Spleen (tissue), 11 donors: ENCODE results near the gene NOP9. TPM values are rescaled to one million over a fixed set of nuclear protein-coding genes. Genes with fewer than 3 reads are reported as not detected.

Source experiments
- DNase-seq: peaks from one replicate; pipeline ENCODE4 v3.0.0-alpha.2; 2020
- H3K27ac ChIP-seq, 8 donors: fragments of 200-600 bp; sonication (generic) in 7 of 8; 1 replicate in 4 of 8; 2 replicates in 4 of 8; pipeline versions ENCODE4 v1.5.0 to v1.8.0; 2016 to 2021; ENCODE audit warnings: inconsistent platforms in 4 of 8, mild to moderate bottlenecking in 4 of 8, moderate library complexity in 1 of 8
- H3K27me3 ChIP-seq, 7 donors: fragments of 200-600 bp; sonication (generic) in 6 of 7; replicated peaks in 1 of 7; 1 replicate in 4 of 7; 2 replicates in 3 of 7; pipeline versions ENCODE4 v1.5.0 to v1.8.0; 2016 to 2021; ENCODE audit warnings: inconsistent platforms in 3 of 7, mild to moderate bottlenecking in 1 of 7
- H3K36me3 ChIP-seq, 6 donors: fragments of 200-600 bp; sonication (generic) in 5 of 6; 1 replicate in 4 of 6; 2 replicates in 2 of 6; pipeline versions ENCODE4 v1.5.0 to v1.8.0; 2016 to 2021; ENCODE audit warnings: inconsistent platforms in 2 of 6
- H3K4me1 ChIP-seq, 6 donors: fragments of 200-600 bp; sonication (generic) in 5 of 6; 1 replicate in 3 of 6; 2 replicates in 3 of 6; pipeline versions ENCODE4 v1.5.0 to v1.8.0; 2016 to 2021; ENCODE audit warnings: inconsistent platforms in 3 of 6
- H3K4me3 ChIP-seq, 8 donors: fragments of 200-600 bp; sonication (generic) in 7 of 8; 1 replicate in 4 of 8; 2 replicates in 4 of 8; pipeline versions ENCODE4 v1.5.0 to v1.8.0; 2016 to 2021; ENCODE audit warnings: inconsistent platforms in 4 of 8, mild to moderate bottlenecking in 4 of 8, moderate library complexity in 2 of 8
- H3K9me3 ChIP-seq, 8 donors: fragments of 200-600 bp; sonication (generic) in 7 of 8; 1 replicate in 4 of 8; 2 replicates in 4 of 8; pipeline versions ENCODE4 v1.5.0 to v1.8.0; 2016 to 2021; ENCODE audit warnings: inconsistent platforms in 4 of 8
- CTCF ChIP-seq, 11 experiments: fragments of 200-600 bp in 7 of 11; fragments of 450-650 bp in 4 of 11; sonication (generic) in 4 of 11; IDR thresholded peaks in 8 of 11; conservative IDR thresholded peaks in 3 of 11; 1 replicate in 7 of 11; 2 replicates in 4 of 11; pipeline versions ENCODE4 v1.4.0 to v1.8.0; 2016 to 2021; ENCODE audit warnings: antibody characterized with exemption in 11 of 11, inconsistent platforms in 4 of 11, mild to moderate bottlenecking in 1 of 11
- POLR2A ChIP-seq, 3 donors: fragments of 450-650 bp; IDR thresholded peaks; one replicate each; pipeline ENCODE4 v1.5.1; 2017; ENCODE audit warnings: antibody characterized with exemption in 3 of 3, mild to moderate bottlenecking in 1 of 3
- POLR2AphosphoS5 ChIP-seq, 3 donors: sonication (generic); formaldehyde crosslinking; IDR thresholded peaks; one replicate each; pipeline ENCODE4 v1.5.1; 2017; ENCODE audit warnings: antibody characterized with exemption in 3 of 3
- WGBS, 5 donors: extraction: QIAGEN DNeasy Blood & Tissue Kit in 3 of 5; methylation state at CpG; one replicate each; pipeline versions ENCODE4 v1.1.5 to v1.1.7; 2013 to 2018; 5-methylcytosine and 5-hydroxymethylcytosine counted together
- intact Hi-C: fragments of 100-400 bp; cut with DNase I; formaldehyde crosslinking; loops from one replicate; pipeline ENCODE4 v1.15.0; 2023; ENCODE audit warnings: low total_unique reads
- polyA plus RNA-seq, 3 donors: library from polyadenylated mRNA; stranded (reverse); fragments of 200-250 nt; gene quantifications; one replicate each; pipeline ENCODE4 v1.2.1, GENCODE V29; 2013
- total RNA-seq, 7 donors: library from RNA; depleted of rRNA in 3 of 7; stranded (reverse); fragments of >200 nt in 3 of 7; fragmentation: NEBNext Ultra II Directional in 4 of 7; extraction: Animal tissue kit (Norgen Biotek cat#: 25700) in 4 of 7; gene quantifications; one replicate each; pipeline versions ENCODE4 v1.1.0 to v1.2.1, GENCODE V29; 2016 to 2021
- donor health status: healthy with polysubstance abuse.
- donor health status: DM: no; HTN: no; CAD: no; lungs with moderate emphysema.
- donor health status: DM: no; HTN: no; CAD: no.
- donor health status: Bipolar disorder and iron deficiency.
- donor health status: healthy.
- donor health status: DM: no; HTN: no; CAD: no.
- donor health status: DM: yes; HTN: yes; CAD: no.

Gene NOP9
- total and polyA plus RNA-seq, 10 donors: 4.5 to 26.9 (median 18.9) TPM

GRCh38 chr14:24308342-24309124 lies 8.9 kb downstream of the NOP9 start:
- no peaks in the 10 kb centered on the region for H3K9me3 ChIP-seq
- TF ChIP-seq POLR2AphosphoS5 (IDR thresholded peaks at IDR 0.05): no peak
- no peak for TF ChIP-seq POLR2A (IDR thresholded peaks at IDR 0.05)
- TF ChIP-seq CTCF (IDR thresholded peaks at IDR 0.05 in 8 of 11, conservative IDR thresholded peaks at IDR 0.05 in 3 of 11): peak in 6 of 11 experiments; percentile 6 to 63 (median 44)
- H3K4me3 ChIP-seq: peak overlapping the region in 3 of 8 donors; percentile 73 to 87 (median 79)
- no peaks in the 10 kb centered on the region for H3K27me3 ChIP-seq
- intact Hi-C loops: no loop called here
- peaks cover 38 to 97% (median 80%) of the 10 kb centered on the region in 6 donors for H3K4me1 ChIP-seq
- no peak for DNase-seq
- H3K27ac ChIP-seq: peak overlapping the region in 7 of 8 donors; percentile 9 to 98 (median 97)
- WGBS, 5 donors: 73 to 83% (median 78%) methylated on average over 7 of the region's 7 CpGs
- peaks cover 4 to 63% (median 44%) of the 10 kb centered on the region in 6 donors for H3K36me3 ChIP-seq

GRCh38 chr14:24309538-24310264 lies 10.1 kb downstream of the NOP9 start, which contains the start of gene LTB4R2:
Gene LTB4R2, plus strand, starts transcription at chr14:24310140. Its CDS starts 525 bp downstream, at chr14:24310665.
- peak within 1 kb of the TSS; percentile 64 to 88 (median 76) for H3K4me3 ChIP-seq
- DNase-seq: no peak
- no peaks in the 10 kb centered on the region for H3K27me3 ChIP-seq
- TF ChIP-seq CTCF (IDR thresholded peaks at IDR 0.05 in 8 of 11, conservative IDR thresholded peaks at IDR 0.05 in 3 of 11) (no peak), POLR2AphosphoS5 (IDR thresholded peaks at IDR 0.05) (no peak), POLR2A (IDR thresholded peaks at IDR 0.05) (no peak)
- intact Hi-C loops: no loop called here
- peak within 1 kb of the TSS; percentile 91 to 98 (median 96) for H3K27ac ChIP-seq
- peaks cover 49 to 100% (median 86%) of the 10 kb centered on the region in 6 donors for H3K4me1 ChIP-seq
- WGBS, 5 donors: 47 to 82% (median 53%) methylated on average over 5 of the region's 5 CpGs
- no peaks in the 10 kb centered on the region for H3K9me3 ChIP-seq
- H3K36me3 ChIP-seq: peaks cover 4 to 51% (median 33%) of the 10 kb centered on the region in 6 donors

GRCh38 chr14:24310265-24310645 lies 10.6 kb downstream of the NOP9 start:
- WGBS, 5 donors: 17 to 23% (median 19%) methylated on average over 4 to 5 of the region's 5 CpGs
- intact Hi-C loops: no loop called here
- no peak for DNase-seq

GRCh38 chr14:24310646-24311604 lies 11.3 kb downstream of the NOP9 start, which contains the start of gene LTB4R:
Gene LTB4R, plus strand, starts transcription at chr14:24311502. Its CDS starts 4,150 bp downstream, at chr14:24315652.
- 2 to 12% (median 4%) methylated on average over 15 to 99 of the region's 99 CpGs for WGBS, 5 donors

More at GRCh38 chr14:24310265-24310645, 10.6 kb downstream of the NOP9 start:
- Histone ChIP-seq H3K27ac (peak overlapping the region; percentile 91 to 98 (median 96)), H3K4me1 (peaks cover 55 to 100% (median 87%) of the 10 kb centered on the region in 6 donors), H3K27me3 (no peaks in the 10 kb centered on the region), H3K9me3 (no peaks in the 10 kb centered on the region), H3K4me3 (peak overlapping the region; percentile 64 to 88 (median 76)), H3K36me3 (peaks cover 4 to 45% (median 27%) of the 10 kb centered on the region in 6 donors)
- TF ChIP-seq POLR2AphosphoS5 (IDR thresholded peaks at IDR 0.05): no peak

More at GRCh38 chr14:24310646-24311604, 11.3 kb downstream of the NOP9 start, which contains the start of gene LTB4R:
- TF ChIP-seq POLR2AphosphoS5 (IDR thresholded peaks at IDR 0.05): peak; percentile 74 to 89 (median 87)
- TF ChIP-seq POLR2A (IDR thresholded peaks at IDR 0.05): peak; percentile 6 to 41 (median 12)
- TF ChIP-seq CTCF (IDR thresholded peaks at IDR 0.05 in 8 of 11, conservative IDR thresholded peaks at IDR 0.05 in 3 of 11): peak in 10 of 11 experiments; percentile 23 to 75 (median 54)
- Histone ChIP-seq H3K4me1 (peaks cover 59 to 100% (median 91%) of the 10 kb centered on the region in 6 donors), H3K27me3 (no peaks in the 10 kb centered on the region), H3K4me3 (peak within 1 kb of the TSS; percentile 64 to 88 (median 76)), H3K27ac (peak within 1 kb of the TSS; percentile 91 to 98 (median 96)), H3K9me3 (no peaks in the 10 kb centered on the region), H3K36me3 (peaks cover 0 to 42% (median 20%) of the 10 kb centered on the region in 6 donors)
- DNase-seq: peak; percentile 96
- intact Hi-C loops: no loop called here
